ENCODE results near the gene SHBG. TPM values are rescaled to one million over a fixed set of nuclear protein-coding genes. Genes with fewer than 3 reads are reported as not detected.
"Not testable (repeated sequence)": the region's sequence is repeated elsewhere in the genome, so short reads cannot be mapped to it uniquely, and the experiment has no call there.

Gene SHBG
- total and polyA plus RNA-seq, 4 donors = 0.16 to 0.63 (median 0.42) TPM

DNA sequence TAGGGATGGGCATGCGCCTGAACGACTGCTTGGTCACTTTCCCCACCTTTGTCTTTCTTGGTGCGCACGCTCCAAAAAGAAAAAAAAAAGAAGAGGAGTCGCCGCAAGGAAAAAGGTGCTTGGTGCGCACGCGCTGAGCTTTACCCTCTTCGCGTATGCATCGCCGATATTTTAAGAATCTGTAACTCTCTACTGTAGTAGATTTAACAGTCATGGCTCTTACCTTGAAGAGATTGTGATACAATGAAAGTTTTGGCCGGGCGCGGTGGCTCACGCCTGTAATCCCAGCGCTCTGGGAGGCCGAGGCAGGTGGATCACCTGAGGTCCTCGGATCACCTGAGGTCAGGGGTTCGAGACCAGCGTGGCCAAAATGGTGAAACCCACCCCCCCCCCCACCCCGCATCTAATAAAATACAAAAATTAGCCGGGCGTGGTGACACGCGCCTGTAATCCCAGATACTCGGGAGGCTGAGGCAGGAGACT, 14.6 kb upstream of the SHBG start:
- no peaks in the 10 kb centered on the region for H3K27me3 ChIP-seq (ENCODE audit: control insufficient read depth in 3 of 3, insufficient read depth in 3 of 3, low read length in 2 of 3)
- H3K27ac ChIP-seq (ENCODE audit: low read depth in 1 of 2, low read length in 1 of 2) = peak overlapping the region; percentile 61 to 85
- no peaks in the 10 kb centered on the region for H3K9me3 ChIP-seq (ENCODE audit: control insufficient read depth in 4 of 4, insufficient read depth in 3 of 4, low read length in 3 of 4)
- peak overlapping the region in 1 of 2 donors; percentile 91 for H3K9ac ChIP-seq (ENCODE audit: insufficient read depth in 1 of 2, low read length in 2 of 2)
- H3K4me1 ChIP-seq (ENCODE audit: control insufficient read depth in 5 of 5, insufficient read depth in 5 of 5, low read length in 5 of 5) = peaks cover 5 to 23% (median 16%) of the 10 kb centered on the region in 5 donors
- ATAC-seq (ENCODE audit: insufficient read depth, low FRiP score) = no peak
- WGBS, 2 donors = 6 to 7% methylated on average over 28 of the region's 28 CpGs
- no peak for DNase-seq
- peaks cover 0 to 11% (median 1%) of the 10 kb centered on the region in 4 donors for H3K36me3 ChIP-seq (ENCODE audit: control insufficient read depth in 4 of 4, insufficient read depth in 4 of 4, low read length in 4 of 4)
- TF ChIP-seq, protein P1, sequence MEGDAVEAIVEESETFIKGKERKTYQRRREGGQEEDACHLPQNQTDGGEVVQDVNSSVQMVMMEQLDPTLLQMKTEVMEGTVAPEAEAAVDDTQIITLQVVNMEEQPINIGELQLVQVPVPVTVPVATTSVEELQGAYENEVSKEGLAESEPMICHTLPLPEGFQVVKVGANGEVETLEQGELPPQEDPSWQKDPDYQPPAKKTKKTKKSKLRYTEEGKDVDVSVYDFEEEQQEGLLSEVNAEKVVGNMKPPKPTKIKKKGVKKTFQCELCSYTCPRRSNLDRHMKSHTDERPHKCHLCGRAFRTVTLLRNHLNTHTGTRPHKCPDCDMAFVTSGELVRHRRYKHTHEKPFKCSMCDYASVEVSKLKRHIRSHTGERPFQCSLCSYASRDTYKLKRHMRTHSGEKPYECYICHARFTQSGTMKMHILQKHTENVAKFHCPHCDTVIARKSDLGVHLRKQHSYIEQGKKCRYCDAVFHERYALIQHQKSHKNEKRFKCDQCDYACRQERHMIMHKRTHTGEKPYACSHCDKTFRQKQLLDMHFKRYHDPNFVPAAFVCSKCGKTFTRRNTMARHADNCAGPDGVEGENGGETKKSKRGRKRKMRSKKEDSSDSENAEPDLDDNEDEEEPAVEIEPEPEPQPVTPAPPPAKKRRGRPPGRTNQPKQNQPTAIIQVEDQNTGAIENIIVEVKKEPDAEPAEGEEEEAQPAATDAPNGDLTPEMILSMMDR (IDR thresholded peaks at IDR 0.05; ENCODE audit: control extremely low read depth, extremely low read depth) = no peak
- no peak overlapping the region for H3K4me3 ChIP-seq

DNA sequence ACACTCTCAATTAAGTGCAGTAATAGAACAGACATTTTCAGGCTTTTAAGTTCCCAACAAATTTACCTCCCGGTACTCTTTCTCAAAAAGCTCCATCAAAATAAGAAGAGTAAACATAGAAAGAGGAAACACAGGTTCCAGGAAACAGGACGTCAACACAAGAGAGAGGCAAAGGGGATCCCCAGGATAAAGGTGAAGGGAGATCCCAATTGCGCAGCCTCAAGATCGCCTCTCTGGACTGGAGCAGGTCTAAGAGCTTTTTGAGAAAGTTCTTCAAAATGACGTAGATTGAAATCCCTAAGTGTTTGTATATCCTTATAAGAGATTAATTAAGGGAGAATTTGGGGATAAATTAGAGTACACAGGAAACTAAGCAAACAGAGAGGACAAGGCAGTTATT, 11.3 kb upstream of the SHBG start:
- 56 to 66% methylated on average over 5 of the region's 5 CpGs for WGBS, 2 donors
- TF ChIP-seq, protein P1 (IDR thresholded peaks at IDR 0.05; ENCODE audit: control extremely low read depth, extremely low read depth) = no peak
- no peak overlapping the region for H3K4me3 ChIP-seq

DNA sequence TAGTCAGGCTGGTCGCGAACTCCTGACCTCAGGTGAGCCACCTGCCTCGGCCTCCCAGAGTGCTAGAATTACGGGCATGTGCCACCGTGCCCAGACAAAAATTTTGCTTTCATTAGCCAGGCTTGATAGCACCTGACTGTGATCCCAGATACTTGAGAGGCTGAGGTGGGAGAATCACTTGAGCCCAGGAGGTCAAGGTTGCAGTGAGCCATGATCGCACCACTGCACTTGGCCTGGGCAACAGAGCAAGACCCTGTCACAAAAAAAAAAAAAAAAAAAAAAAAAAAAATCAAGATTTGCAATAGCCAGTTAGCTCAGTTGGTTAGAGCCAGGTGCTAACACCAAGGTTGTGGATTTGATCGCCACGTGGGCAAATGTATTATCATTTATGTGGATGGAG, 9.1 kb upstream of the SHBG start:
- H3K36me3 ChIP-seq (ENCODE audit: control insufficient read depth in 4 of 4, insufficient read depth in 4 of 4, low read length in 4 of 4) = no peaks in the 10 kb centered on the region
- no peaks in the 10 kb centered on the region for H3K27me3 ChIP-seq (ENCODE audit: control insufficient read depth in 3 of 3, insufficient read depth in 3 of 3, low read length in 2 of 3)
- 95 to 97% methylated on average over 8 of the region's 8 CpGs for WGBS, 2 donors
- H3K9ac ChIP-seq (ENCODE audit: insufficient read depth in 1 of 2, low read length in 2 of 2) = no peak overlapping the region
- ATAC-seq (ENCODE audit: insufficient read depth, low FRiP score) (no peak), DNase-seq (no peak)
- TF ChIP-seq, protein P1 (IDR thresholded peaks at IDR 0.05; ENCODE audit: control extremely low read depth, extremely low read depth) = no peak
- H3K4me3 ChIP-seq = no peak overlapping the region
- no peaks in the 10 kb centered on the region for H3K4me1 ChIP-seq (ENCODE audit: control insufficient read depth in 5 of 5, insufficient read depth in 5 of 5, low read length in 5 of 5)
- H3K27ac ChIP-seq (ENCODE audit: low read depth in 1 of 2, low read length in 1 of 2) = no peak overlapping the region
- H3K9me3 ChIP-seq (ENCODE audit: control insufficient read depth in 4 of 4, insufficient read depth in 3 of 4, low read length in 3 of 4) = no peaks in the 10 kb centered on the region

More for the DNA sequence above, 11.3 kb upstream of the SHBG start:
- ATAC-seq (ENCODE audit: insufficient read depth, low FRiP score) (no peak), DNase-seq (no peak)
- H3K9ac ChIP-seq (ENCODE audit: insufficient read depth in 1 of 2, low read length in 2 of 2) = no peak overlapping the region
- no peaks in the 10 kb centered on the region for H3K9me3 ChIP-seq (ENCODE audit: control insufficient read depth in 4 of 4, insufficient read depth in 3 of 4, low read length in 3 of 4)
- no peaks in the 10 kb centered on the region for H3K36me3 ChIP-seq (ENCODE audit: control insufficient read depth in 4 of 4, insufficient read depth in 4 of 4, low read length in 4 of 4)
- H3K27ac ChIP-seq (ENCODE audit: low read depth in 1 of 2, low read length in 1 of 2) = no peak overlapping the region
- no peaks in the 10 kb centered on the region for H3K27me3 ChIP-seq (ENCODE audit: control insufficient read depth in 3 of 3, insufficient read depth in 3 of 3, low read length in 2 of 3)
- H3K4me1 ChIP-seq (ENCODE audit: control insufficient read depth in 5 of 5, insufficient read depth in 5 of 5, low read length in 5 of 5) = peaks cover 0 to 5% (median 2%) of the 10 kb centered on the region in 5 donors

DNA sequence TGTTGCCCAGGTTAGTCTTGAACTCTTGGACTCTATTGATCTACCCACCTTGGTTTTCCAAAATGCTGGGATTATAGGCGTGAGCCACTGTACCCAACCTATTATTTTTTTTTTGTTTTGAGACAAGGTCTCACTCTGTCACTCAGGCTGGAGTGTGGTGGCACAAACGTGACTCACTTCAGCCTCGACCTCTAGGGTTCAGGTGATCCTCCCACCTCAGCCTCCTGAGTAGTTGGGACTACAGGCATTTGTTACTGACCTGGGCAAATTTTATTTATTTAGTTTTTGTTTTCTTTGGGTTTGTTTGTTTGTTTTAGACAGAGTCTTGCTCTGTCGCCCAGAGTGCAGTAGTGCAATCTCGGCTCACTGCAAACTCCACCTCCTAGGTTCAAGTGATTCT, 6.3 kb upstream of the SHBG start:
- Histone ChIP-seq H3K4me3 (no peak overlapping the region), H3K36me3 (ENCODE audit: control insufficient read depth in 4 of 4, insufficient read depth in 4 of 4, low read length in 4 of 4) (peaks cover 0 to 4% (median 2%) of the 10 kb centered on the region in 4 donors), H3K9ac (ENCODE audit: insufficient read depth in 1 of 2, low read length in 2 of 2) (no peak overlapping the region), H3K27ac (ENCODE audit: low read depth in 1 of 2, low read length in 1 of 2) (no peak overlapping the region), H3K9me3 (ENCODE audit: control insufficient read depth in 4 of 4, insufficient read depth in 3 of 4, low read length in 3 of 4) (no peaks in the 10 kb centered on the region), H3K4me1 (ENCODE audit: control insufficient read depth in 5 of 5, insufficient read depth in 5 of 5, low read length in 5 of 5) (peaks cover 0 to 16% (median 0%) of the 10 kb centered on the region in 5 donors), H3K27me3 (ENCODE audit: control insufficient read depth in 3 of 3, insufficient read depth in 3 of 3, low read length in 2 of 3) (no peaks in the 10 kb centered on the region)
- DNase-seq (no peak), ATAC-seq (ENCODE audit: insufficient read depth, low FRiP score) (no peak)
- 86 to 90% methylated on average over 5 of the region's 5 CpGs for WGBS, 2 donors
- TF ChIP-seq, protein P1 (IDR thresholded peaks at IDR 0.05; ENCODE audit: control extremely low read depth, extremely low read depth) = no peak

DNA sequence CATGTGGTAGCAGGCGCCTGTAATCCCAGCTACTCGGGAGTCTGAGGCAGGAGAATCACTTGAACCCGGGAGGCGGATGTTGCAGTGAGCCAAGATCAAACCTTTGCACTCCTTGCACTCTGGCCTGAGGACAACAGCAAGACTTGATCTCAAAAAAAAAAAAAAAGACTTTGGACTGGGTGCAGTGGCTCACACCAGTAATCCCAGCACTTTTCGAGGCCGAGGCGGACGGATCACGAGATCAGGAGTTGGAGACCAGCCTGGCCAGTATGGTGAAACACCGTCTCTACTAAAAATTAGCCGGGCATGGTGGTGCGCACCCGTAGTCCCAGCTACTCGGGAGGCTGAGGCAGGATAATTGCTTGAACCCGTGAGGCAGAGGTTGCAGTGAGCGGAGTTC, 4.2 kb upstream of the SHBG start:
- WGBS, 2 donors = 96 to 98% methylated on average over 16 of the region's 16 CpGs
- not testable (repeated sequence) for H3K27me3 ChIP-seq (ENCODE audit: control insufficient read depth in 3 of 3, insufficient read depth in 3 of 3, low read length in 2 of 3); H3K36me3 ChIP-seq (ENCODE audit: control insufficient read depth in 4 of 4, insufficient read depth in 4 of 4, low read length in 4 of 4); DNase-seq; H3K4me3 ChIP-seq; H3K9ac ChIP-seq (ENCODE audit: insufficient read depth in 1 of 2, low read length in 2 of 2); H3K9me3 ChIP-seq (ENCODE audit: control insufficient read depth in 4 of 4, insufficient read depth in 3 of 4, low read length in 3 of 4); ATAC-seq (ENCODE audit: insufficient read depth, low FRiP score); H3K27ac ChIP-seq (ENCODE audit: low read depth in 1 of 2, low read length in 1 of 2)
- peaks cover 0 to 16% (median 0%) of the 10 kb centered on the region in 5 donors for H3K4me1 ChIP-seq (ENCODE audit: control insufficient read depth in 5 of 5, insufficient read depth in 5 of 5, low read length in 5 of 5)

All from lung (tissue), 12 donors.